Chondrocyte (in vitro differentiated cells): ENCODE measurements around the gene TFIP11. TPM values are rescaled to one million over a fixed set of nuclear protein-coding genes. Genes with fewer than 3 reads are reported as not detected.

Experiments used
- DNase-seq: peaks from one replicate; pipeline ENCODE4 v3.0.0; 2021; ENCODE audit warnings: mixed read lengths, low spot score
- H3K27ac Mint-ChIP-seq: one replicate; pipeline ENCODE4 v1.8.0; 2021; ENCODE audit warnings: mild to moderate bottlenecking, moderate library complexity, mixed read lengths; ENCODE audit not compliant: unreplicated experiment
- H3K27me3 Mint-ChIP-seq: 2 replicates; pipeline ENCODE4 v1.8.0; 2021; ENCODE audit warnings: low read depth, mixed read lengths
- H3K36me3 Mint-ChIP-seq: 2 replicates; pipeline ENCODE4 v1.8.0; 2021; ENCODE audit warnings: low read depth, mixed read lengths
- H3K4me1 Mint-ChIP-seq: 2 replicates; pipeline ENCODE4 v1.8.0; 2021; ENCODE audit warnings: low read depth, mild to moderate bottlenecking, mixed read lengths
- H3K4me3 Mint-ChIP-seq: one replicate; pipeline ENCODE4 v1.8.0; 2021; ENCODE audit warnings: mild to moderate bottlenecking, moderate library complexity, mixed read lengths; ENCODE audit not compliant: unreplicated experiment
- H3K9me3 Mint-ChIP-seq: 2 replicates; pipeline ENCODE4 v1.8.0; 2021; ENCODE audit warnings: low read depth, mixed read lengths
- total RNA-seq: library from RNA; stranded (reverse); gene quantifications from 3 replicates; pipeline ENCODE4 v1.2.1, GENCODE V29; 2021
- TF ChIP-seq, protein P1 (sequence below): fragments of 200-600 bp; sonication (generic); IDR thresholded peaks from 2 replicates; pipeline ENCODE4 v1.5.0; 2021; ENCODE audit warnings: antibody characterized with exemption, mild to moderate bottlenecking, moderate library complexity

Gene TFIP11
- total RNA-seq, 1 donor from 2014 or later = 30.6 TPM

DNA sequence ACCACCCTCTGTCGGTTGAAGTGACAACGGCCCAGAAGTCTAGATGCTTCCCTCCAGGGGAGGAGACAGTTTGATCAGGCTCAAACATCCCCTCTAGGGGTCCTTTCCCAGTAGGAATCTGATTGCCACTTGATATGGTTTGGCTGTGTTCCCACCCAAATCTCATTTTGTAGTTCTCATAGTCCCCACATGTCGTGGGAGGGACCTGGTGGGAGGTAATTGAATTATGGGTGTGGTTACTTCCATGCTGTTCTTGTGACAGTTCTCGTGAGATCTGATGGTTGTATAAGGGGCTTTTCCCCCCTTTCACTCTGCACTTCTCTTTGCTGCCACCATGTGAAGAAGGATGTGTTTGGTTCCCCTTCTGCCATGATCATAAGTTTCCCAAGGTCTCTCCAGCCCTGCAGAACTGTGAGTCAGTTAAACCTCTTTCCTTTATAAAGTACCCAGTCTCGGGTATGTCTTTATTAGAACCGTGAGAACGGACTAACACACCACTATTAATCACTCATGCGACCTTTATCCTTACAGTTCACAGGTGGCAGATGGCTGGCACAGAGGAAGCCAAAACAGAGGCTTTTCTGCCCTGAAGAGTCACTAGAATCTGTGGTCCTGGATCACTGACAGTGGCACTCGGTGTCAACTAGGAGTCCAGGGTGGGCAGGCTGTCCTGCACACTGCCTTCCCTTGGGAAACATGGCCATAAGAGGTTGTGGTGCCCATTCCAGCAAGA, 61.7 kb downstream of the TFIP11 start:
- no peak for DNase-seq
- H3K36me3 Mint-ChIP-seq = peaks cover 13% of the 10 kb centered on the region

DNA sequence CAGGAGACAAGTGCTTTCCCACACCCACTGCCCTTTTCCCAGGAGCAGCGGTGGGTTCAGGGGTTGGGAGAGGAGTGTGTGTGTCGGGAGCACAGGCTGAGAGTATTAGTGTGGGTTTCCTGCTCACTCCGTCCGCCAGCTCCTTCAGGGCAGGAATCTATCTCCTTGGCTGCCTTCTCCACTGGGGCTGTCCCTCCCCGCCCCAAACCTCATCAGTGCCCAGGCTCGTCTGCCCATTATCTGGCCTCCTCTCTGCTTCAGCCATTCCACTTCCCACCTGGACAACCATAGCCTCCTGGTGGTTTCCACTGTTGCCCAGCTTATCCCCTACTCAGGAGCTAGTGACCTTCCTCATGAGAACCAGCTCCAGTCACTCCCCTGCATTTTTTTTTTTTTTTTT, 63.3 kb downstream of the TFIP11 start:
- Mint-ChIP-seq H3K27me3 (no peaks in the 10 kb centered on the region), H3K36me3 (peaks cover 13% of the 10 kb centered on the region), H3K27ac (peak overlapping the region; percentile 43), H3K4me1 (no peaks in the 10 kb centered on the region), H3K9me3 (no peaks in the 10 kb centered on the region), H3K4me3 (no peak overlapping the region)
- no peak for DNase-seq
- TF ChIP-seq, protein P1, sequence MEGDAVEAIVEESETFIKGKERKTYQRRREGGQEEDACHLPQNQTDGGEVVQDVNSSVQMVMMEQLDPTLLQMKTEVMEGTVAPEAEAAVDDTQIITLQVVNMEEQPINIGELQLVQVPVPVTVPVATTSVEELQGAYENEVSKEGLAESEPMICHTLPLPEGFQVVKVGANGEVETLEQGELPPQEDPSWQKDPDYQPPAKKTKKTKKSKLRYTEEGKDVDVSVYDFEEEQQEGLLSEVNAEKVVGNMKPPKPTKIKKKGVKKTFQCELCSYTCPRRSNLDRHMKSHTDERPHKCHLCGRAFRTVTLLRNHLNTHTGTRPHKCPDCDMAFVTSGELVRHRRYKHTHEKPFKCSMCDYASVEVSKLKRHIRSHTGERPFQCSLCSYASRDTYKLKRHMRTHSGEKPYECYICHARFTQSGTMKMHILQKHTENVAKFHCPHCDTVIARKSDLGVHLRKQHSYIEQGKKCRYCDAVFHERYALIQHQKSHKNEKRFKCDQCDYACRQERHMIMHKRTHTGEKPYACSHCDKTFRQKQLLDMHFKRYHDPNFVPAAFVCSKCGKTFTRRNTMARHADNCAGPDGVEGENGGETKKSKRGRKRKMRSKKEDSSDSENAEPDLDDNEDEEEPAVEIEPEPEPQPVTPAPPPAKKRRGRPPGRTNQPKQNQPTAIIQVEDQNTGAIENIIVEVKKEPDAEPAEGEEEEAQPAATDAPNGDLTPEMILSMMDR = no peak

More for the DNA sequence above, 61.7 kb downstream of the TFIP11 start:
- Mint-ChIP-seq H3K9me3 (no peaks in the 10 kb centered on the region), H3K27ac (no peak overlapping the region), H3K27me3 (no peaks in the 10 kb centered on the region), H3K4me3 (no peak overlapping the region), H3K4me1 (no peaks in the 10 kb centered on the region)
- TF ChIP-seq, protein P1 = no peak

DNA sequence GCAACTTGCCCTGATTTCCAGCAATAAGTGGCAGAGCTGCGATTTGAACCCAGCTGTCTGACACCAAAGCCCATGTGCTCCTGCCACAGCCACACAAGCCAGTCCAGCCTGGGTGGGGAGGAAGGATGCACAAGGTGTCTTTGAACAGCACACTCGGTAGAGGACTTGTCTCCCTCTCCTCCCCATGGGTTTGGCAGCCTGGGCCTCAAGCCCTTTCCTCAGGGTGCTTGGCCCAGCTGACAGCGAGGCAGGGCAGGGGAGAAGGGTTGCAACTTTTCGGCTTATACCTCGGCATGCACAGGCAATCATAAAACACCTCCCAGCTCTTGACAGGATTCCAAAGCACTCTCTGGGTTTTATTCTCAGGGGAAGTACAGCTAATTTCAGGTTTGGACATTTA, 63.9 kb downstream of the TFIP11 start:
- no peak overlapping the region for H3K27ac Mint-ChIP-seq
- peaks cover 11% of the 10 kb centered on the region for H3K36me3 Mint-ChIP-seq
- no peaks in the 10 kb centered on the region for H3K9me3 Mint-ChIP-seq
- H3K4me1 Mint-ChIP-seq = no peaks in the 10 kb centered on the region
- TF ChIP-seq, protein P1 = no peak
- no peak for DNase-seq
- H3K27me3 Mint-ChIP-seq = no peaks in the 10 kb centered on the region
- H3K4me3 Mint-ChIP-seq = no peak overlapping the region

DNA sequence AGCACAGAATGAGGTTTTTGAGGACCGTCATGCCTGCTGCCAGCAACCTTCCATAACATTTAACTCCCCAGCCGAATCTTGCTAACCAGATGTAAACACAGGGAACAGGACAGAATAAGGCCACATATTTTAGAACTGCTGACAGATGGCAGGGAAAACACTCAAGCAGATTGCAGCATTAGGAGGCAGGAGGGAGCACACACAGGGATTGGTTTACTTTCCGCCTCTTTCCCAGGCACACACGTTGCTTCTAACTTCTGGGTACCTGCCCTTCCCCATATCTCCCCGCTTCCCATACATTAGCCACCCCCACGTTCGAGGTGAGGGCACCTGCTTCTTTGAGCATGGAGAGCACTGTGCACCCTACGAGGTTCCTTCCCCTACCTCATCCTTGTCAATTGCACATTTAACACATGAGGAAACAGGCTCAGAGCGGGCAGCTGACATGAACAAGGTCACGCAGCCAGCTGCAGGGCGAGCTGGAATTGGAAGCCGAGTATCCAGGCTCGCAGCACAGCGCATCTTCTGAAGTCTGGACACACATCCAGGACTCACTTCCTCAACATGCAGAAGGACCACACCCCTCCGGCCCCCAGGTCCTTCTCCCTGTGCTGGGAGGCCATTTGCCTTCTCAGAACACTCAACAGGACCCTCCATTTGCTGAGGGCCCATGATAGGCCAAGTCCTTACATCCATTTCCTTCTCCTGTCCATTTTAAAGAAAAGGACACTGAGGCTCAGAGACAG, 64.5 kb downstream of the TFIP11 start:
- no peaks in the 10 kb centered on the region for H3K4me1 Mint-ChIP-seq
- H3K36me3 Mint-ChIP-seq = peaks cover 11% of the 10 kb centered on the region
- TF ChIP-seq, protein P1 = no peak
- no peak overlapping the region for H3K27ac Mint-ChIP-seq
- H3K9me3 Mint-ChIP-seq = no peaks in the 10 kb centered on the region
- H3K4me3 Mint-ChIP-seq = no peak overlapping the region
- no peaks in the 10 kb centered on the region for H3K27me3 Mint-ChIP-seq
- no peak for DNase-seq

DNA sequence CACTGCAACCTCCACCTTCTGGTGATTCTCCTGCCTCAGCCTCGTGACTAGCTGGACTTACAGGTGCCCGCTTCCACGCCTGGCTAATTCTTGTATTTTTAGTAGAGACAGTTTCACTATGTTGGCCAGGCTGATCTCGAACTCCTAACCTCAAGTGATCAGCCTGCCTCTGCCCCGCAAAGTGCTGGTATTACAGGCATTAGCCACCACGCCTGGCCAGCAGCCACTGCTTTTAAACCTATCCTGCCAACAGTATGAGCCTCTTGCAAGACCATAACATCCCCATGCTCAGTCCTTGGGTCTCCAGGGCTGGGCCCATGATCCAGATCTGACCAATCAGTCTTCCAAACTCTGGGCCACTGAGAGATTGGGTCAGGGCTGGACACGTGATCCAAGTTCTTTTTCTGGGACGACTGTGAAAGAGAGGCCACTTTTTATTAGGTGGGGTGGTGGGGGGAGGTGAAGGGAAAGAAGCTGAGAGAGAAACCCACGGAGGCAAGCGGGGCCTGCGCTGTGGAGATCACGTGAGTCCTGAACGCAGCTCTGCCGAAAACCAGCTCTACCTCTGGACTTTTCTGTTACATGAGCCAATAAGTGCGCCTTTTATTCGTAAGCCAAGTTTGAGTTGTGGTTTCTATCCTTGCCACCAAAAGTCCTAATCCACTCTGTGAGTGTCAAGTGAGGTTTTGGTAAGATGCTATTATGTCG, 65.3 kb downstream of the TFIP11 start:
- H3K4me1 Mint-ChIP-seq = no peaks in the 10 kb centered on the region
- H3K9me3 Mint-ChIP-seq = no peaks in the 10 kb centered on the region
- H3K27ac Mint-ChIP-seq = no peak overlapping the region
- H3K4me3 Mint-ChIP-seq = no peak overlapping the region
- TF ChIP-seq, protein P1 = no peak
- peaks cover 9% of the 10 kb centered on the region for H3K36me3 Mint-ChIP-seq
- no peaks in the 10 kb centered on the region for H3K27me3 Mint-ChIP-seq
- no peak for DNase-seq
